Stimulated activated CD4-positive, alpha-beta T cell treated with anti-CD3 and anti-CD28 coated beads, Interleukin-2, amount 100 ng/mL, for 24 hours (primary cell): ENCODE data around the gene PDSS2.
"Not testable (repeated sequence)": the region's sequence is repeated elsewhere in the genome, so short reads cannot be mapped to it uniquely, and the experiment has no call there.

Experiments
- DNase-seq, 2 donors: peaks; one replicate each; pipeline ENCODE4 v3.0.0-alpha.2; 2020

The PDSS2 gene

DNA sequence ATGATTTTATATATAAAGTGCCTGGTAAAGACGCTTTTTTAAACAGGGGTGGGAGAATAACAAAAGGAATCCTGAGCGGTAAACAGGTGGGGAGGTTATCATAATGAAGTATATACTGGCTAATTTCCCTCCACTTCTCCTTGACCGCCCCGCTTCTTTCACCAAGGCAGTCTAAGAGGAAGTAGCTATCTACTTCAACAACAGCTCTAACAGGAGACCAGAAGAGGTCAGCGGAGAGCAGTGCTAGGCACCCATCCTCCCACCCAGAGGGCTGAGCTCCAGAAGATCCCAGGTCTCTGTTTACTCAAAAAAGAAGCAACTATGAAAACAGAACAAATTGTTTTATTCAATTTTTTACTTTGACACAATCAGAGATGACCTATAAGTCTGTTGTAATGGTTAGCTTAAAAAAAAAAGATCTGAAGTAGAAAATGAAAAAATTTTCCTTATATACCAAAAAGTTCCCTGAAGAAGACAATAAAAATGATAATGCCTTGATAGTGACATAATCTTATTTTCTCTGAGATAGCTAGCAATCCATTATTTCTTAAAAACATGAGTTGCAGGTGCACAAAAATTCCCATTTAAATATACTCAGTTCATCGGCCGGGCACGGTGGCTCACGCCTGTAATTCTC lies 141.1 kb downstream of the PDSS2 start:
- peak; percentile 22 to 23 for DNase-seq

DNA sequence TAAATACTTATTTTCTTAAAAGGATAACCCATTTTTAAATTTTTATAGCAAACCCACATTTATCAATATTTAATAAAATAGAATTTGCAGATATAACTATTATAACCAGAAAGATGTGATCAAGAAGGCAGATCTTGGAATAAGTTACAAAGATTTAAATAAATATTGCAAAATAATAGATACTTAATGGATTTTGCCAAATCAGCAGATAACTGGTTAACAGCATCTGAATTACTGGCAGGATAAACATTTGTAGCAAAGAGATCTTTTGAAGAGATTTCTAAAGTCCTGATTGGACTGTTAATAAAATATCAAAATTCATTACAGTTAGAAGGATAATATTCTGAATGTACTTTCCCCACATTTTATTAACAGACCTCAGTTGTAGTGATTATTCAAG lies 144.2 kb downstream of the PDSS2 start:
- DNase-seq = no peak

DNA sequence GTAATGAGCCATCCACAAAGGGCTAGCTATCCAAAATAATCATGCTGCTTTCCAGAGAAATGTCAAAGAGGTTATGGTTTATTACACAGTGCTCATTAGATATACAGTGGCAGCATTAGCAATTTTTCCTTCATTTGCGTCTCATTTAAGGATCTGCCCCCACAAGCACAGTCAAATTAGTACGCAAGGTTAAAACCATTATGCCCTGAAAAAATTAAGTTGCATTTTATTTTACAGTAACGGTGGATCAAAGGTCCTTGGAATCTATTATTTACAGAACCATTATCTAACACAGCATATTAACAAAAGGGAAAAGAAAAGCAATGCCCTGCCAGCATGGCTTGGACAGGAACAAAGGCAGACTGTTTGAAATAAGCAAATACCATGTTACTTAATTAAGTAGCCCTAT lies 144.8 kb downstream of the PDSS2 start:
- no peak for DNase-seq

DNA sequence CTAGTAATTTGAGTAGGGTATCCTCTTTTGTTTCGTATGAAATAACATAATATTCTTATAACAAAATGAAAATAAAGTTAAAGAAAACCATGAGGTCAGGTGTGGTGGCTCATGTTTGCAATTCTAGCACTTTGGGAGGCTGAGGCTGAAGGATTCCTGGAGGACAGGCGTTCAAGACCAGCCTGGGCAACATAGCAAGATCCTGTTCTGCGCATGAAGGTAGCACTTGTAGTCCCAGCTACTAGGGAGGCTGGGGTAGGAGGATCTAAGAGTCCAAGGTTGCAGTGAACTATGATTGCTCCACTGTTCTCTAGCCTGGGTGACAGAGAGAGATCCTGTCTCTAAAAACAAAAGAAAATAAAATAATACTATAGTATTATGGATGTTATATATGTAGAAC lies 145.6 kb downstream of the PDSS2 start:
- no peak for DNase-seq

DNA sequence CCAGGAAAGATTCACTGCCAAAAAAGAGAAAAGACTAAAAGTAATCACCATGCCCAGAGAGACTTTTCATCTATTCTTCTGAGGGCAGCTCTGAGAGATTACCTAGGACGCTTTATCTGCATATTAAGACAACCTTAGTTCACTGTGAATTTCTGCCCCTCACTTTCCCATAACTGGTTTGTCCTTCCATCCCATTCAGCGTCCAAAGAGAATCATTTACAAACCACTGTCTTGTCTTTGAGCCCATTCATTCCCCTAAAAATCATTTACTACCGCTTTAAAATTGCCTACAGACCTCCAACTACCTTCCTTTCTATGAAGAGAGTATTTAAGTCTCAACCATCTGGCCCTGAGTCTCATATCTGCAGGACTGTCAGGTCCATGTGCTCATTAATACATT lies 149.0 kb downstream of the PDSS2 start:
- no peak for DNase-seq

DNA sequence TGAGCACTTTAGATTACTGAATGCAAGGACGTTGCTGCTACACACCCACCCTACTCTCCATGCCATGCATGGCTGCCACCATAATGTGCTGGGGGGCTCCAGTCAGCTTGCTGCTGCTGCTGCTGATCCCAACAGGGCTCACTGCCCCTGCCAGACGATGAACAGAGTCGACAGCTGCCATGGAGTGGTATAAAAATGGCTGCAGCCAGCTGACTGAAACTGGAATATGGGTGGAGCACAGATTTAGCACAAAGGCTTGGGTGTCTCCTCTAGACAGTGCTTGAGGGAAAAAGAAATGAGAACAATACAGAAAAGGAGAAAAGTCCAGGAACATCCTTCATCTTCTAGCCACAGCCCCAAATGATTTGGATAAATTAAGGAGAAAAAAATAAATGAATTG lies 150.7 kb downstream of the PDSS2 start:
- no peak for DNase-seq

DNA sequence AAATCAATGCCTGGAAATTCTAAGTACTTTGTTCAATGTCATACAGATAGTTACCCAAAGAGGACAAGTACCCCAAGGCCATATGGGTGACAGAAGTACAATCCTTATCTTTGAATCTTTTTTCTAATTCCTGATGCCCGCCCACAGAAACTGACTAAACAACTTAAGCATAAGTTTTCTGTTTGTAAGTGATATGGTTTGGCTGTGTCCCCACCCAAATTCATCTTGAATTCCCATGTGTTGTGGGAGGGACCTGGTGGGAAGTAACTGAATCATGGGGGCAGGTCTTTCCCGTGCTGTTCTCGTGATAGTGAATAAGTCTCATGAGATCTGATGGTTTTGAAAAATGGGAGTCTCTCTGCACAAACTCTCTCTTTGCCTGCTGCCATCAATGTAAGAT lies 153.4 kb downstream of the PDSS2 start:
- not testable (repeated sequence) for DNase-seq

DNA sequence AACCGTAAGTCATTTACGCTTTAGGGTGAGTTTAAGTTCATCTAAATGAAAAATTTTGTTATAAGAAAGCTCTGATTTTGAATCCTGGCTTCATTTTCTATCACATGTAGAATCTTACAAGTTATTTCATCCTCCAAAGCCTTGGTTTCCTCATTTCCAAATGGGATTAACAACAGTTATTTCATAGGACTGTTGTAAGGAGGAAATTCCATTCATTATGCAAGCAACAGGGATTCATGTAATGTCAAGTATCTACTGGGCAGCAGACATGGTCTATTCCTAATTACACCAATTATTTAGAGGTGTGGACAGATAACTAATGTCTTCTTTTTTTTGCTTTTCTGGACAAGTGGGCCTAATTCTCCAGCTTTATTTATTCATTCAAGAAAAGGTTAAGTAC lies 154.0 kb downstream of the PDSS2 start:
- no peak for DNase-seq

DNA sequence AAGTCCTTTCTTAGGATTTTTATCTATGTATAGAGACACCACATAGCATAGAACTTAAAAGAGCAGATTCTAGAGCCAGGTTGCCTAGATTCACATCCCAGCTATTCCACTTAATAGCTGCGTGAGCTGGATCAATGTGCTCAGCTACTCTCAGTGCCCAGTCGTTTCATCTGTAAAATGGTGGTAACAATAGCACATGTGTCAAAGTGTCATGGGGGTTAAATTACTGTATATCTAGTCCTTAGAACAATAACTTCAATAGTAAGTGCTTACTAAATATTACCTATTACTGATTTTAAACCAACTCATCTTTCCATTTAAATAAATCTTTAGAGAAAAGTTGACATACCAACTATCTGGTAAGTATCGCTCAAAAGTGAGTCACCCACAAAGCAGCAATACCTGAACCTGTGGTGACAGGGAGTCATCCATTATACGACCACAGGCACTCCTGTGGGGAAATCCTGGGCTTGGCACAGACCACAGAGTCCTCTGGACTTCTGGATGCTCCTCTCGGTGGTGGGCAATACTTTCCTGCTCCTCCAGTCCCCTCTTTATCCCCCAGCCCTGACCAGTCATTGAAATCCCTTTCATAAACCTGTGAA lies 154.8 kb downstream of the PDSS2 start:
- peak; percentile 22 to 43 for DNase-seq

DNA sequence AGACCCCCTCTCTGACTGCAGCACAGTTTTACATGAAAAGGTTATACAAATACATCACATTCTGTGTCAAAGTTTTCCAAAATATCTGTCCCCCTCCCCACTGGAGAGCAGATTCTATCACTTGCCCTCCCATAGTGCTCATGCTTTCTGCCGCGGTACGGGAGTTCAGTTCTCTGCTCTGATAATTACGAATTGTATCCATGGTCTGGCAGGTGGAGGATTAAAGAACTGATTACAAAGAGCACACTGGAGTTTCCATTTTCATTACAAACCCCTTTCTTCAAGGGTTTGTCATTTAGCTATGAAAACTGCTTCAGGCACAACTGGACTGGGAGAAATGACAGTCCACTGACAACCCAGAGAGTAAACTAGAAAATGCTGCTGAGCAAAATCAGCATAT lies 166.0 kb downstream of the PDSS2 start:
- DNase-seq = no peak

DNA sequence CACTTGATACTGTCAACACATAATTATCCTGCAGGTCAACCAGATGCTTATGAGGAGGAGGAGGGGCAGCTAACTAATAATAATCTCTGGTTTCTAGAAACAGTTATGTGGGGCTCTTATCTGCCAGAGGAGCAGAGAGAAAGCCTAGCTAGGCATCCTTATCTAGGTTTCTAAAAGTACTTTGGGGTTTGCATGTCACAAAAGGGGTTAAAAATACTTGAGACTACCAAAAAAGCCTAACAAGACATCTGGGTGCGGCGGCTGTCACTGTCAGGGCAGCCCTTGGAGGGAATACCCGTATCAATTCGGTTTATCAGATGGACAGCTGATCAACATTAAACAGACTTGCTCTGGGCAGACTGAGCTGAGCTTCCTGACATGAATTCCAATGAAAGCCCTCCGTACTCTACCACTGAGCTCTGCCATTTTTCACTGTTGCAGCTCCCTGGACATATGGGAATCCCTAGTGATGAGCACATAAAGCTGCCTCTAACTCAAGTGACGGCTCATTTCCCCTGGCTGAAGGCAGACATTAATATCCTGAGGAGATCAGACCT lies 166.6 kb downstream of the PDSS2 start:
- DNase-seq = no peak

DNA sequence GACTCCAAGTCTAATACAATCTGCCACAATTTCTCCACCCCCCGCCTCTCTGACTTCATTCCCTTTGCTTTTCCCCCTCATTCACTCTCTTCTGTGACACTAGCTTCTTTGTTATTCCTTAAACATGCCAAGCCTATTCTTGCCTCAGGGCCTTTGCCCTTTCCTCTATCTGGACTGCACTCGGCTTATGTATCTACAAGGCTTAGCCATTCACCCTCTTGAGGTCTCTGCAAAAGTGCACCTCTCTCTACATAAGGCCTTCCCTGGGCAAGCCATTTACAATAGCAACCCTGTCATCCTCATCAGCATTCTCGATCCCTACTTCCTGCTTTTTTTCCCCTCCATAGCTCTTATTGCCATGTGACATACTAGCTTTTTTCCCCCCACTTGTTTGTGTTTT lies 168.9 kb downstream of the PDSS2 start:
- DNase-seq = no peak

DNA sequence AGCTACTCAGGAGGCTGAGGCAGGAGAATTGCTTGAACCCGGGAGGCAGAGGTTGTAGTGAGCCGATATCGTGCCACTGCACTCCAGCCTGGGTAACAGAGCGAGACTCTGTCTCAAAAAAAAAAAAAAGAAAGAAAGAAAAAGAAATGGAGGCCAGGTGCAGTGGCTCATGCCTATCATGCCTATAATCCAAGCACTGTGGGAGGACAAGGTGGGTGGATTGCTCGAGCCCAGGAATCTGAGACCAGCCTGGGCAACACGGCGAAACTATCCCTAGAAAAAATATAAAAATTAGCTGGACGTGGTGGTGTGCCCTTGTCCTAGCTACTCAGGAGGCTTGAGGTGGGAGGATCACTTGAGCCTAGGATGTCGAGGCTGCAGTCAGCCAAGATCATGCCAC lies 170.1 kb downstream of the PDSS2 start:
- not testable (repeated sequence) for DNase-seq

DNA sequence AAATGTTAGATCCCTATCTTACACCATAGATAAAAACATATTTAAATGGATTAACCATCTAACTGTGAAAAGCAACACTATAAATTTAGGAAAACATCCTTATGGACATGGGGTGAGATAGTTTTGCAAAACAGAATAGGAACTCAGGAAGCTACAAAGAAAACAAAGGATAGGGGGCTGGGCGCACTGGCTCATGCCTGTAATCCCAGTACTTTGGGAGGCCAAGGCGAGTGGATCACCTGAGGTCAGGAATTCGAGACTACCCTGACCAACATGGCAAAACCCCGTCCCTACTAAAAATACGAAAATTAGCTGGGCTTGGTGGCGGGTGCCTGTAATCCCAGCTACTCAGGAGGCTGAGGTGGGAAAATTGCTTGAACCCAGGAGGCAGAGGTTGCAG lies 173.7 kb downstream of the PDSS2 start:
- DNase-seq = not testable (repeated sequence)

DNA sequence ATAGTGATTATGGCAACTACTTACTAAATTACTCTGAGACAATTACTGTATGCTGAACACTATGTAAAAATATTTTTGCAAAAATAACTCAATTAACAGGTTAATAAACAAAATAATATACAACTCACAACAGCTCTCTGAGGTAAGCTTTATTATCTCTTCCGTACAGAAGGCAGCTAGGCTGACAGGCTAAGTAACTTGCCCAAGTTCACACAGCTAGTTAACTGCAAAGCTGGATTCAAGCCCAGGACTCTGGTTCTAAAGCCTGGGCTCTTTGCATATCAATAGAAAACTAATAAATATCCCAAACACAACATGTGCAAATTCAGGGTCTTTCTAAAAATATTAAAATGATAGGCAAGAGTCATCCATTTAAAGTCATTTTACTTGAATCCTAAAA lies 174.6 kb downstream of the PDSS2 start:
- DNase-seq = no peak

DNA sequence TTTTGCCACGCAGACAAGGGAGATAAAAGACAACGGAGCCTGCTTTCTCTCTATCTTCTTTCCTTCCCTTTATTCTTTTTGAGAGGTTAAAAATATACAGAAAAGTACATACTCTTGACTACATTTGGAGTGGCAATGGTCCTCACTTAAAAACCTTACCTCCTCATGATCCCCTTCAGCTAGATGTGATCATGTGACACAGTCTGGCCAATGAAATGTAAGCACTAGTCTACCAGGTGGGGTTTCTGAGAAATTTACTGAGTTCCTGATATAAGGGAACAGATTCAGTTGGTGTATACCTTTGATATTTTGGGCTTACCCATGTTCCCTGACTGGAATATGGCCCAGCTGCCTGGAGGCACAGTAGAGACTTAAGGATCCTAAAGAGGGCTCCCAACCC lies 178.6 kb downstream of the PDSS2 start:
- no peak for DNase-seq

DNA sequence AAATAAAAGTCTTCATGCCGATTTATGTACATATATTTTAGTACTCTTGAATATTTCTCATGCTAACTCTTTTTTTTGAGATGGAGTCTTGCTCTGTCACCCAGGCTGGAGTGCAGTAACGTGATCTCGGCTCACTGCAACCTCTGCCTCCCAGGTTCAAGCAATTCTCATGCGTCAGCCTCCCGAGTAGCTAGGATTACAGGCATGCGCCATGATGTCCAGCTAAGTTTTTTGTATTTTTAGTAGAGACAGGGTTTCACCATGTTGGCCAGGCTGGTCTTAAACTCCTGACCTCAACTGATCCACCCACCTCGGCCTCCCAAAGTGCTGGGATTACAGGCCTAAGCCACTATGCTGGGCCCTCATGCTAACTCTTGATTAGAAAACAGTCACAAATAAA lies 179.4 kb downstream of the PDSS2 start:
- DNase-seq = not testable (repeated sequence)

DNA sequence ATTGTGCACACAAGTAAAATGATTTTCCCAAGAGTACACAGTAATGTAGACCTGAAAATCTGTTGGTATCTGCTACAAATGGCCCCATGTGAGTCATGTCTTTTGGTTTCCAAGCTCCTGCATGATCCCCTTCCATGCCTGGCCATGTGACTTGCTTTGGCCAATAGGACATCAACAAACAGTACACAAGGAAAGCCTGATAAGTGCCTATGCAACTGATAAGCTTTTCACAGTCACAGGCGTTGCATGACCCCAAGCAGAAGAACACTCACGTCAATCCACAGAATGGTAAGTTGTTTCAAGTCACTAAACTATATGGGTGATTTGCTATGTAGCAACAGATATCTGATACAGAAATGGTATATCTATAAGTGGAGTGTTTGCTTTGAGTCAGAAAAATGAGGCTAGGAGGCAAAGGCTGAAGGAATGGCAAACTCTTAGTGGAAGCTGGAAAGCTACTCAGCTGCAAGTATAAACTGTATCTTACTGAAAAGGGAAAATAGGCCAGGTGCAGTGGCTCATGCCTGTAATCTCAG lies 184.0 kb downstream of the PDSS2 start:
- DNase-seq = no peak

DNA sequence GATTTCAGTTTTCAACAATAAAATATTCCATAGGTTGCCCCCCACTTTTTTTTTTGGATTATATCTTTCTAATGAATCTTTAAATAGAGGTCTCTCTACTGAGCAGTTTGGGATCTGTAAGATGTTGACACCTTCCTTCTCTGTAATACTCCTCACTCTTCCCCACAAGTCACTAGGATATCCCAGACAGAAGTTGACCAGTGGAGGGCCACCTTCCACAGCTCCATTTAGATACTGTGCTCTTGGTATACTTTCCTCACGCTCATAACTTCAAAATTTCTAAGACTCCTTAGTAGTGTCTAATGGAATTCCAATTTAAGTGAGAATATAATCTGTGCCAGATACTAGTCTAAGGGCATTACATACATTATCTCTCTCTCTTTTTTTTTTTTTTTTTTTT lies 185.1 kb downstream of the PDSS2 start:
- DNase-seq = no peak

DNA sequence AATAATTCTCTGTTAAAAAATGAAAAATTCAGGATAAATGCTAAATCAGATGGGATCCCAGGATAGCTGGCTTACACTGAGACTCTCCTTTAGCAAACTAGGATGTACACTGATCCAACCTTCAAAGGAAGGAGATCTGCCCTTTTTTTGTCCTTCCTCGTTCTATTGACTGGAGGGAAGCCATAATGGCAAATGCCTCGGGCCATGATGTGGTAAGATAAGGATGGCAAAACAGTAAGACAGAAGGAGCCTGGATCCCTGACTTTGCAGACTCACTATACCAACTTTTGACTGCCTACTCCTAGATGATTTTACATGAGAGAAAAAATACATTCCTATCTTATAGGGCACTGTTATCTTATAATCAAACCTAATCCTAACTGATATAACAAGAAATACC lies 187.1 kb downstream of the PDSS2 start:
- no peak for DNase-seq

DNA sequence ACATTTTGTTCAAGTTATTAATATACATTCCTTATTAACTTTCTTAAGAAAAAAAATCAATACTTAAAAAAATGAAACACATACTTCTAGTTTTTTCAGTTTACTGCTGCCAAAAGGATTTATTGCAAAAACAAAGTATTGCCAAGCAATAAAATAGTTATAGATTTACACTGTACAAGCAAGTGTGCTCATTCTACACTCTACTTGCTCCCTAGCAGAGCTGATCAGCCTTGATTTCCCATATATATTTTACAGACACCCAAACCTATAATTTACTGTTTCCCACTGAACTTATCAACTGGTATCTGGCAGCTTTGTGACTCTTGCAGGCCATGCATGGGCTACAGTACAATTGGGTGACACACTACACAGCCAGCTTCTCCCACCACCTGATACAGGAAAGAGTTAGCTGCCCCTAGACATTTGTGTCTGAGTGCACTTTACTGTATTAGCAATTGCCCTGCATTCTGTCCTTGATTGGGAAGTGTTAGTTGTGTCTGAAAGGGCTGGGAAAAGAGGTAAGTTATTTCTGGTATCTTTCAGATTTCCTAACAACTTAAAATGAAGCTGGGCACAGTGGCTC lies 188.1 kb downstream of the PDSS2 start:
- DNase-seq = no peak

DNA sequence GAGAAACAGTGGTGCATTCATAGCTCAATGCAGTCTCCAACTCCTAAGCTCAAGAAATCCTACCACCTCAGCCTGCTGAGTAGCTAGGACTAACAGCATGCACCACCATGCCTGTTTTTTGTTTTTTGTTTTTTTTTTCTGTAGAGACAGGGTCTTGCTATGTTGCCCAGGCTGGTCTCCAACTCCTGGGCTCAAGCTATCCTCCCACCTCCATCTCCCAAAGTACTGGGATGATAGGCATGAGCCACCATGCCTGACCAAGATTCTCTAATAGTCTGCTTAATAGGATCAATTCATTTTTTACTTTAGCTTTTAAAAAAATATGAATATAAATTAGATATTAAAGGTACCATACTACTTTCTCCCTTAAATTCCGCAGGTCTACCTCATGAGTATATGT lies 191.7 kb downstream of the PDSS2 start:
- DNase-seq = no peak

DNA sequence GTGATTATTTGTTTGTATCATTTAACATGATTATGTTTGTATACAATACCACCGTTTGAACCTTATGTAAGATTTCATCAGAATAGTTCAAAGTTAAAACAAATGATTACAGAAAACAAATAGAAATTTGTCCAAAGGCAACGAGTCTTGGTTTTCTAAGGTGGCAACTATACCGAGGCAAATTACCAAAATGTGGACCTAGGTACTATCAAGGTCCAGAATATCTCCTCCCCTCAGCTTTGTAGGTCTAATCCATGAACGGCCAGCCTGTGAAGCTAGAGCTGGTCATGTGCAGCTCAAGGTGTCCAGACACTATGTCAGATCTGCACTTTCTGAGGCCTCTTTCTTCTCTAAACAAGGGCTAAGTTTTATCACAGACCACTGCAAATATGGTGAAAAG lies 192.4 kb downstream of the PDSS2 start:
- no peak for DNase-seq

DNA sequence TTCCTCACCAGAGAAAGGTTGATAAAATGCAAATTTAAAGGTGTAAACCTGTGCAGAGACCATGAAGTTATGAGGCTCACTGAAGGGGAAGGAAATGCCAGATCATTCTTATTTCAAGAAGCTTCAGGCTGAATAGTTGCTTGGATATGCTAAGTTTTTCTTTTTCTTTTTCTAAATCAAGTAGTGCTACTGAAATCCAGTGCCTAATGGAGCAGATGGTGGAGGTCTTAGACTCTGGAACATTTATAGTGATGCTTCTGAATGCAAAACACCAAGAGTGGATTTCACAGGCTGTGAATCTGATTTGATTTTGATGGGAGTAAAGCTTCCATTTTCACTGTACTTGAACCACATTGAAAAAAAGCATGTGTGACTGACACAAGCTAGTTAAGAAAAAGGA lies 192.8 kb downstream of the PDSS2 start:
- DNase-seq = no peak
